CD4-positive, alpha-beta T cell (primary cell): ENCODE measurements around the gene GFM2. TPM values are rescaled to one million over a fixed set of nuclear protein-coding genes. Genes with fewer than 3 reads are reported as not detected.
A peak's percentile ranks its signal among the peaks of the same experiment; 100 is the strongest.

Source experiments
- ATAC-seq: fragments of 200-7000 bp; cut with Tn5 transposase; one replicate; pipeline ENCODE4 v1.10.0; 2022; ENCODE audit warnings: mild to moderate bottlenecking; ENCODE audit not compliant: poor library complexity
- CTCF ChIA-PET: fragments of 350-600 bp; sonication (Branson Sonifier 250); formaldehyde crosslinking; loops from one replicate; lab custom pipeline; 2021; ENCODE audit warnings: antibody characterized with exemption, inconsistent platforms; lab: Charles Lee
- POLR2A ChIA-PET: fragments of 350-600 bp; sonication (Branson Sonifier 250); formaldehyde crosslinking; loops from one replicate; lab custom pipeline; 2021; ENCODE audit warnings: antibody characterized with exemption, inconsistent platforms; lab: Charles Lee
- DNase-seq, 14 experiments: peaks; one replicate each; pipeline ENCODE4 v3.0.0-alpha.2; 2013 to 2020; ENCODE audit warnings: mixed read lengths in 2 of 14
- H3K27ac ChIP-seq, 2 donors: one replicate each; pipeline versions ENCODE4 v1.5.1 to v1.7.0; 2013; ENCODE audit warnings: low read length in 2 of 2, low read depth in 1 of 2, mild to moderate bottlenecking in 1 of 2
- H3K27me3 ChIP-seq, 2 experiments: 1 replicate in 1 of 2; 2 replicates in 1 of 2; pipeline versions ENCODE4 v1.6.1 to v1.7.0; 2013; ENCODE audit warnings: low read length in 2 of 2, control low read depth in 1 of 2, mild to moderate bottlenecking in 1 of 2, moderate library complexity in 1 of 2; ENCODE audit not compliant: insufficient read depth in 2 of 2, control insufficient read depth in 1 of 2
- H3K36me3 ChIP-seq: one replicate; pipeline ENCODE4 v1.6.1; 2013; ENCODE audit warnings: low read length, control low read depth; ENCODE audit not compliant: insufficient read depth
- H3K4me1 ChIP-seq: one replicate; pipeline ENCODE4 v1.6.1; 2013; ENCODE audit warnings: low read length, control low read depth; ENCODE audit not compliant: insufficient read depth
- H3K4me3 ChIP-seq: one replicate; pipeline ENCODE4 v1.5.1; 2013; ENCODE audit warnings: mild to moderate bottlenecking, low read length, moderate library complexity
- H3K9me3 ChIP-seq, 2 experiments: 1 replicate in 1 of 2; 2 replicates in 1 of 2; pipeline versions ENCODE4 v1.6.1 to v1.7.0; 2013; ENCODE audit warnings: low read length in 2 of 2, mild to moderate bottlenecking in 2 of 2, control low read depth in 1 of 2, moderate library complexity in 1 of 2; ENCODE audit not compliant: control insufficient read depth in 1 of 2, insufficient read depth in 1 of 2
- H3K27ac Mint-ChIP-seq: one replicate; pipeline ENCODE4 v1.8.0; 2020; ENCODE audit warnings: mixed read lengths
- H3K27me3 Mint-ChIP-seq: one replicate; pipeline ENCODE4 v1.8.0; 2021; ENCODE audit warnings: mixed read lengths
- H3K36me3 Mint-ChIP-seq: one replicate; pipeline ENCODE4 v1.8.0; 2021; ENCODE audit warnings: low read depth, mixed read lengths
- H3K4me1 Mint-ChIP-seq: one replicate; pipeline ENCODE4 v1.8.0; 2021; ENCODE audit warnings: low read depth, mixed read lengths
- H3K4me3 Mint-ChIP-seq: one replicate; pipeline ENCODE4 v1.8.0; 2020; ENCODE audit warnings: mild to moderate bottlenecking, mixed read lengths
- H3K9me3 Mint-ChIP-seq: one replicate; pipeline ENCODE4 v1.8.0; 2020; ENCODE audit warnings: mixed read lengths
- intact Hi-C, 2 experiments: fragments of 100-400 bp; cut with DNase I in 1 of 2; cut with micrococcal nuclease in 1 of 2; formaldehyde crosslinking; loops; one replicate each; pipeline versions ENCODE4 v1.15.1 to v1.9.0; 2023 to 2025; cut with DNase I, micrococcal nuclease
- total RNA-seq, 174 experiments: library from RNA in 2 of 174; stranded (reverse) in 2 of 174; gene quantifications; one replicate each; pipeline ENCODE4 v1.2.3 and lab custom pipeline; 2021 to 2026
- TF ChIP-seq, protein P1 (sequence below): fragments of 200-600 bp; IDR thresholded peaks from one replicate; pipeline ENCODE4 v1.8.0; 2022; ENCODE audit warnings: antibody characterized with exemption, mild to moderate bottlenecking

GFM2 gene
- total RNA-seq, 2 experiments from 2014 or later: 10.9 to 12.3 TPM

DNA sequence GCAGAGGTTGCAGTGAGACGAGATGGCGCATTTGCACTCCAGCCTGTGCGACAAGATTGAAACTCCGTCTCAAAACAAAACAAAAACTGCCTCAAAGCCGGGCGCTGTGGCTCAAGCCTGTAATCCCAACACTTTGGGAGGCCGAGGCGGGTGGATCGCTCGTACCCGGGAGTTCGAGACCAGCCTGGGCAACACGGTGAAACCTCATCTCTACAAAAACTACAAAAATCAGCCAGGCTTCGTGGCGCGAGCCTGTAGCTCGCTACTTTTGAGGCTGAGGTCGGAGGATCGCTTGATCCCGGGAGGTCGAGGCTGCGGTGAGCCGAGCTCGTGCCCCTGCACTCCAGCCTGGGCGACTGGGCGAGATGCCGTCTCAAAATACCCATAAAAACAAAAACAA lies 988 bp downstream of the GFM2 start:
- peaks cover 64% of the 10 kb centered on the region for H3K36me3 Mint-ChIP-seq

GRCh38 chr5:74765201-74765600 lies 1.7 kb downstream of the GFM2 start:
- H3K4me3 ChIP-seq: no peak overlapping the region
- ATAC-seq: no peak
- intact Hi-C loops: loop anchor here (5.0 to 10.0 kb wide), 11 partner anchors 78 to 1200 kb away; partner anchors contain the start of genes ANKRA2 (in 1 of the 2), ANKRD31 (in 1 of the 2), CERT1 (in 1 of the 2) and GCNT4 (in 1 of the 2)
- no peaks in the 10 kb centered on the region for H3K27me3 ChIP-seq
- peaks cover 54% of the 10 kb centered on the region for H3K4me1 Mint-ChIP-seq
- H3K4me3 Mint-ChIP-seq: peak overlapping the region; percentile 79
- no peak overlapping the region for H3K27ac ChIP-seq
- H3K9me3 ChIP-seq: no peaks in the 10 kb centered on the region
- H3K36me3 ChIP-seq: peaks cover 40% of the 10 kb centered on the region
- peaks cover 64% of the 10 kb centered on the region for H3K36me3 Mint-ChIP-seq
- TF ChIP-seq, protein P1, sequence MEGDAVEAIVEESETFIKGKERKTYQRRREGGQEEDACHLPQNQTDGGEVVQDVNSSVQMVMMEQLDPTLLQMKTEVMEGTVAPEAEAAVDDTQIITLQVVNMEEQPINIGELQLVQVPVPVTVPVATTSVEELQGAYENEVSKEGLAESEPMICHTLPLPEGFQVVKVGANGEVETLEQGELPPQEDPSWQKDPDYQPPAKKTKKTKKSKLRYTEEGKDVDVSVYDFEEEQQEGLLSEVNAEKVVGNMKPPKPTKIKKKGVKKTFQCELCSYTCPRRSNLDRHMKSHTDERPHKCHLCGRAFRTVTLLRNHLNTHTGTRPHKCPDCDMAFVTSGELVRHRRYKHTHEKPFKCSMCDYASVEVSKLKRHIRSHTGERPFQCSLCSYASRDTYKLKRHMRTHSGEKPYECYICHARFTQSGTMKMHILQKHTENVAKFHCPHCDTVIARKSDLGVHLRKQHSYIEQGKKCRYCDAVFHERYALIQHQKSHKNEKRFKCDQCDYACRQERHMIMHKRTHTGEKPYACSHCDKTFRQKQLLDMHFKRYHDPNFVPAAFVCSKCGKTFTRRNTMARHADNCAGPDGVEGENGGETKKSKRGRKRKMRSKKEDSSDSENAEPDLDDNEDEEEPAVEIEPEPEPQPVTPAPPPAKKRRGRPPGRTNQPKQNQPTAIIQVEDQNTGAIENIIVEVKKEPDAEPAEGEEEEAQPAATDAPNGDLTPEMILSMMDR: no peak
- ChIA-PET POLR2A (no interaction called here), CTCF (no interaction called here)
- DNase-seq: no peak
- H3K9me3 Mint-ChIP-seq: no peaks in the 10 kb centered on the region
- peak overlapping the region; percentile 57 for H3K27ac Mint-ChIP-seq
- H3K27me3 Mint-ChIP-seq: no peaks in the 10 kb centered on the region
- peaks cover 29% of the 10 kb centered on the region for H3K4me1 ChIP-seq

More for the DNA sequence above, 988 bp downstream of the GFM2 start:
- Mint-ChIP-seq H3K27ac (peak overlapping the region; percentile 94), H3K27me3 (no peaks in the 10 kb centered on the region), H3K4me3 (peak overlapping the region; percentile 98), H3K9me3 (no peaks in the 10 kb centered on the region), H3K4me1 (peaks cover 49% of the 10 kb centered on the region)
- H3K27ac ChIP-seq: no peak overlapping the region
- ChIA-PET CTCF (interaction anchor here (1.0 to 1.5 kb wide), 2 partner anchors 9 kb away, joined by 3 to 6 read pairs; no protein-coding TSS in a partner anchor), POLR2A (interaction anchor here (1.3 to 2.1 kb wide), 3 partner anchors 11 to 80 kb away, joined by 4 to 7 read pairs (median 5); partner anchors contain the start of gene HEXB)
- no peak for ATAC-seq
- intact Hi-C loops: loop anchor here (1.0 to 10.0 kb wide), 16 partner anchors 79 to 1491 kb away; partner anchors contain the start of genes ANKRD31 (in 2 of the 2), ANKRA2 (in 1 of the 2), CERT1 (in 1 of the 2) and GCNT4 (in 1 of the 2)
- no peaks in the 10 kb centered on the region for H3K9me3 ChIP-seq
- H3K36me3 ChIP-seq: peaks cover 44% of the 10 kb centered on the region
- peaks cover 29% of the 10 kb centered on the region for H3K4me1 ChIP-seq
- TF ChIP-seq, protein P1: no peak
- DNase-seq: peak in 1 of 14 experiments; percentile 28
- H3K4me3 ChIP-seq: peak overlapping the region; percentile 100
- H3K27me3 ChIP-seq: no peaks in the 10 kb centered on the region

DNA sequence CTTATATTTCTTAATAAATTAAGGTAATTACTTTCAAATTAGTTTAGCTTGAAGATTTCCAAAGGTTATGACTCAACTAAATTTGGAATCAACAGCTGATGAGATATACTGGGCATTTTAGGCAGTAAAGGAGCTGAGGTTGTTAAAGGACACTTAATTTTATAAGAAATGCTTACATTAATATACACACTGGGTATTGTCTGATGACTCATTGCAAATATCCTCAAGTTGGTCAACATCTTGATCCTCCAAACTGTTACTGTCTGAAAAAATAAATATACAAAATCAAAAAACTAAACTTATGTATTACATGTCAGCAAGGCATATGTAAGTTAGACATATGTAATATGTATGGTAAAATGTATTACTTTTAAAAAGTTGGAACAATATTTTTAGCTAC lies 3.4 kb downstream of the GFM2 start:
- intact Hi-C loops: loop anchor here (10.0 kb wide), 6 partner anchors 291 to 1199 kb away; partner anchors contain the start of genes ANKRA2 (in 1 of the 2), ANKRD31 (in 1 of the 2), CERT1 (in 1 of the 2) and GCNT4 (in 1 of the 2)
- ChIA-PET POLR2A (interaction anchor here (1.3 to 2.7 kb wide), 2 partner anchors 10 to 78 kb away, joined by 3 to 8 read pairs; partner anchors contain the start of gene HEXB), CTCF (interaction anchor here (1.0 to 1.4 kb wide), 2 partner anchors 10 to 78 kb away, joined by 3 read pairs; no protein-coding TSS in a partner anchor)
- Histone ChIP-seq H3K4me3 (no peak overlapping the region), H3K9me3 (no peaks in the 10 kb centered on the region), H3K4me1 (peaks cover 29% of the 10 kb centered on the region), H3K27ac (no peak overlapping the region), H3K36me3 (peaks cover 34% of the 10 kb centered on the region), H3K27me3 (no peaks in the 10 kb centered on the region)
- no peak for ATAC-seq
- no peaks in the 10 kb centered on the region for H3K9me3 Mint-ChIP-seq
- TF ChIP-seq, protein P1: no peak
- H3K27ac Mint-ChIP-seq: no peak overlapping the region
- DNase-seq: no peak
- H3K4me3 Mint-ChIP-seq: no peak overlapping the region
- no peaks in the 10 kb centered on the region for H3K27me3 Mint-ChIP-seq
- H3K36me3 Mint-ChIP-seq: peaks cover 64% of the 10 kb centered on the region
- H3K4me1 Mint-ChIP-seq: peaks cover 54% of the 10 kb centered on the region
